Activated gamma-delta T cell (primary cell): Measurements from ENCODE around the gene MIS18BP1.
"Not testable (repeated sequence)": the region's sequence is repeated elsewhere in the genome, so short reads cannot be mapped to it uniquely, and the experiment has no call there.

ENCODE experiments used
- DNase-seq: peaks from one replicate; lab custom pipeline; 2025; lab: John Stamatoyannopoulos, UW

MIS18BP1 gene

GRCh38 chr14:45246151-45246550 lies 6.9 kb downstream of the MIS18BP1 start:
- no peak for DNase-seq

DNA sequence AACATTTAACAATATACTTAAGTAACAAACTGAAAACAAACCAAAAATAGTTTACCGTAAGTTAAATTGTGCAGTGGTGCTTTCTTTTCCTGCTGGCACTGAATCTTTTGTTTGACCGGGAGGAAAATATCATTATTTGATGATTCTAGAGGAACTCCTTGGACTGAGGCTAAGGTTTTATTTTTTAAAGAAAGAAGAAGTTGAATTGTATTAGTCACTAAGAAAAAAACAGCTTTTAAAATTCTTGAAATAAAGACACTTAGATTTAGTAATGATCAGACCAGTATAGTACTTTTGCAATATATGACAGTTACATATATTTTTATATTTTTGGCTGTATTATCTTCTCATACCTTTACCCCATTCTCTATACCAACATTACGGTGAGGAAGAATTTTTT lies 10.3 kb downstream of the MIS18BP1 start:
- DNase-seq = no peak

- no peak for DNase-seq
These were observed 14.0 kb downstream of the MIS18BP1 start for GRCh38 chr14:45238988-45239387.

DNA sequence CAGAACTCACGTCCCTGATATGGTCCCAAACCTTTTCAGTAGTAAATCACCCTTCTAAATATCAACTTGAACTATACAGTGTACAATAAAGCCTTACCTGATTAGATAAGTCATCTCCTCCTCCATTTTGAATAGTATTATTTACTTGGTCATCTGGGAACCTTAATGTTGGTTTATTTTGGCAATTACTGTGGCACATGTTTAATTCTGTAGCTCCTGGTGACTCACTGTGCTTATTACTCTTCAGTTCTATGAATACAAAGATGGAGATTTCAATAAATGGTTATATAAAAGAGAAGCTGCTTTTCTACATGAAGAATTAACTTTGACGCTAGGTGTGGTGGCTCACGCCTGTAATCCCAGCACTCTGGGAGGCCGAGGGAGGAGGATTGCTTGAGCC lies 25.4 kb downstream of the MIS18BP1 start:
- no peak for DNase-seq

DNA sequence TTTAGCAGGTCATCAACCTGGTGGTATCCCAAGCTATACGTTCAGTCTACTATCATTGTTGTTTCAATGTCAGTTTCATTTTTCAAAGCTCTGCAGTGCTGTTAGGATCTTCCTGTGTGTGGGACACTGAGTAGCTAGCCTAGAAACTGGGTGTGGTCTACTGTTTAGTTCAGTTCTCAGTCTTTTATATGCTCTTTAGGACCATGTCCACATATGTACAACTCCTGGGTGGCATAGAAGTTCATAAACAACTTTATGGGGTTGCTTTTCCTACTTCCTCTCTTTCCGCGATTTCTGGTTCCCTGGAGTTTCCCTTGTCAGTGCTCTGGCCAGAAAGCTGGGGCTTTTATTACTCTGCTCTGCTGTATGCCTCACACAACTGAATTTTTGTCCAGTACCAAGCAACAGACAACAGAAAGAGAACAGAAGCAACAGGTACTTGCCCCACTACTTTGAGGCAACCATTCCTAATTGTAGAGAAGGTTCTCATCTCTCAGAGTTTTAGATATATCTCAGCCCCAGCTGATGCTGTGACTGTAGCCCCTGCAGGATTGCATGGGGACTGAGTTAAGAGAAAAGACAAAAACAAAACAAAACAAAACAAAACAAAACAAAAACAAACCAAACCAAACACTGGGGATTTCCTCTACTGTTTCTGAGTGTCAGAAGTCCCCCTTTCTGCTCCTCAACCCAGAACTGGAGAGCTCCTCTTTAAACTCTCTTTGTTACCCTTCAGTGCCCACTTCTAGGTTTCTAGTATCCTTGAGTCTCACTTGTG lies 30.3 kb downstream of the MIS18BP1 start:
- DNase-seq = no peak

DNA sequence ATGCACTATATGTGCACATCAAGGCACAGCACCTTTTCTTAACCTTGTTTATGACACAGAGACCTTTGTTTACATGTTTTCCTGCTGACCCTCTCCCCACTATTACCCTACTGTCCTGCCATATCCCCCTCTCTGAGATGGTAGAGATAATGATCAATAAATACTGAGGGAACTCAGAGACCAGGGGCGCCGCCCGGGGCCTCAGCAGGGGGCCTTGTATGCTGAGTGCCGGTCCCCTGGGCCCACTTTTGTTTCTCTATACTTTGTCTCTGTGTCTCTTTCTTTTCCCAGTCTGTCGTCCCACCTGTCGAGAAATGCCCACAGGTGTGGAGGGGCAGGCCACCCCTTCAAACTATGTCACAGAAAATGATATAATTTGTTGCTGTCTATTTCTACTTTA lies 38.7 kb downstream of the MIS18BP1 start:
- DNase-seq = not testable (repeated sequence)

DNA sequence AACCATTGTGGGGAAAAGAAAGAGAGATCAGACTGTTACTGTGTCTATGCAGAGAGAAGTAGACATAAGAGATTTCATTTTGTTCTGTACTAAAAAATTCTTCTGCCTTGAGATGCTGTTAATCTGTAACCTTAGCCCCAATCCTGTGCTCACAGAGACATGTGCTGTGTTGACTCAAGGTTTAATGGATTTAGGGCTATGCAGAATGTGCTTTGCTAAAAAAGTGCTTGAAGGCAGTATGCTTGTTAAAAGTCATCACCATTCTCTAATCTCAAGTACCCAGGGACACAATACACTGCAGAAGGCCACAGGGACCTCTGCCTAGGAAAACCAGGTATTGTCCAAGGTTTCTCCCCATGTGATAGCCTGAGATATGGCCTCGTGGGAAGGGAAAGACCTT lies 39.3 kb downstream of the MIS18BP1 start:
- not testable (repeated sequence) for DNase-seq

- no peak for DNase-seq
These were observed 40.8 kb downstream of the MIS18BP1 start for GRCh38 chr14:45212231-45212630.

GRCh38 chr14:45211295-45211694 lies 41.7 kb downstream of the MIS18BP1 start:
- DNase-seq = no peak

- DNase-seq = no peak
These were observed 42.8 kb downstream of the MIS18BP1 start for GRCh38 chr14:45210159-45210558.

DNA sequence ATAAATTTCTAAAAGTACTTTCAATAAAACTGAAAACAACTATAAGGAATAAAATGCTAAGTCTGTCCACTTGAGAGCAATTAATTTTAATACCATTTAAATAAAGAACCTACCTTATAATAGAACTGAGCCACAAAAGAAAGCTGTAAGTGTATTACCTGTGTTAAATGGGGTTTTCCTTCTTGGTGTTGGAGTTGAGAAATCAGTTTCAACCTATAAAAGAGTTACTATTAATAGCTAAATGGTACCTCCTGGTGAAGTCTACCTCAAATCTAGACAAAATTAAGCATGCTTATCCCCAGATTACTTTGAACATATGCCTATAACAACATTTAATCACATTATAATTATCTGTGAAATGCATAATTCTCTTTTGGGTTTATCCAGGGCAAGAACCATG lies 48.8 kb downstream of the MIS18BP1 start:
- no peak for DNase-seq

GRCh38 chr14:45201905-45202304 lies 51.1 kb downstream of the MIS18BP1 start:
- DNase-seq = no peak

GRCh38 chr14:45199230-45199629 lies 53.8 kb downstream of the MIS18BP1 start:
- no peak for DNase-seq

DNA sequence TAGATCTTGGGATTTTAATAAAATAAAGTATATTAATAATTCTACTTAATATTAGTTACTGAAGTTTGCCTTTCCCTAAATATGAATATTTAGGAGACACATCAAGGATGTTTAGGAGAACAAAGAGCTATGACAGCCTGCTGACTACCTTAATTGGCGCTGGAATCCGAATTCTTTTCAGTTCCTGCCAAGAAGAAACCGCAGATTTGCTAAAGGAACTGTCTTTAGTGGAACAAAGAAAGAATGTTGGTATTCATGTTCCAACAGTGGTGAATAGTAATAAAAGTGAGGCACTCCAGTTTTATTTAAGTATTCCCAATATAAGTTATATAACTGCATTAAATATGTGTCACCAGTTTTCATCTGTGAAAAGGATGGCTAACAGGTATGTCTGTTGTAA lies 54.5 kb downstream of the MIS18BP1 start:
- no peak for DNase-seq

DNA sequence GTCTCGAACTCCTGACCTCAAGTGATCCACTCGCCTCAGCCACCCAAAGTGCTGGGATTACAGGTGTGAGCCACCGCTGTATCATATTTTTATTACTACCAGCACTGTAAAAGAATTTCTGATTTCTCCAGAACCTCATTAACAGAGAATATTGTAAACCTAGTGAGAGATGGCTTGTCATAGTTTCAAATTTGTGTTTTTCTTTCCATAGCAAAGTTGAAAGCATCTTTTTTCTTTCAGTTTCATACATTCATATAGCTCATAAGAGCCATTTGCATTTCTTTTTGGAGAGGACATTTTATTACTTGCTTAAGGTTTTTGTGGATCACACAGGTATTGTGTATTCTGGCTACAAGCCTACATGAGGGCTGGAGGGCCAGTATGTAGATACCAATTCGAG lies 58.0 kb downstream of the MIS18BP1 start:
- DNase-seq = no peak

DNA sequence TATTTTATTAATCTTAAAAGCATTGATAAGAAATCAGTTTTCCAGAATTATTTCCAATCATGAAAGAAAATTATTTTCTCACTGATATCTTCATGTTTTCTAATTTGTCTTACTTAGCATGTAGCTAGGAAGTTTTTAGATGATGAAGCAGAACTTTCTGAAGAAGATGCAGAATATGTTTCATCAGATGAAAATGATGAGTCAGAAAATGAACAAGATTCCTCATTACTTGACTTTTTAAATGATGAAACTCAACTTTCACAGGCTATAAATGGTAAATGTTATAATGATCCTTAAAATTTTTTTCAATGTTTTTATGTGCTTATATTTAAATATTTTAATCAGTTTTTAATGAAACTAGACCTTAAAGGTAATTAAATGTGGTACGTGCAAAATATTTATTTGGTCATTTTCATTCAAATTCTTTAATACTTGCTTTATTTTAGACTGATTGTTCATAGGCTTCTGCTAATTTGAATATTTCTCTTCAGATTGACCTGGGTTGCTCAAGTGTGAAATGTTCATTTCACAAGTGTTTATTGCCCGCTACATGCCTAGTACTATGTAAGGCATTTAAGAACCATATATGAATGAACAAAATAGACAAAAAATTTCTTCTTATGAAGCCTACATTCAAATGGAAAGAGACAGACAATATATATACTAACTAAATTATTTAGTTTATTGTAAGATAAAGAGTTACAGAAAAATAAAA lies 67.7 kb downstream of the MIS18BP1 start:
- no peak for DNase-seq

- no peak for DNase-seq
These were observed 71.2 kb downstream of the MIS18BP1 start for GRCh38 chr14:45181806-45182205.

DNA sequence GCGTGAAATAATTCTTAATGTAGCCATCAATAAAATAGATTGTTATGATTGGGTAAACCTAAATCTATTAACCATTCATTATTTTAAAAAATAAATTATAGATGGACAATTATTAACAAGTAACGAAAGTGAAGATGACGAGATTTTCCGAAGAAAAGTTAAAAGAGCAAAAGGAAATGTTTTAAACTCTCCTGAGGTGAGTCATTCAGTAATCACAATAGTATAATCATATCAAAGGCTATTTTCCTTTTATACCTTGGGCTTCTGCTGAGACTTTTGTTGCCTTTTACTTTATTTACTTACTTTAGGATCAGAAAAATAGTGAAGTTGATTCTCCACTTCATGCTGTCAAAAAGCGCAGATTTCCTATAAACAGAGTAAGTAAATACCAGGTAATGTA lies 71.7 kb downstream of the MIS18BP1 start:
- no peak for DNase-seq

DNA sequence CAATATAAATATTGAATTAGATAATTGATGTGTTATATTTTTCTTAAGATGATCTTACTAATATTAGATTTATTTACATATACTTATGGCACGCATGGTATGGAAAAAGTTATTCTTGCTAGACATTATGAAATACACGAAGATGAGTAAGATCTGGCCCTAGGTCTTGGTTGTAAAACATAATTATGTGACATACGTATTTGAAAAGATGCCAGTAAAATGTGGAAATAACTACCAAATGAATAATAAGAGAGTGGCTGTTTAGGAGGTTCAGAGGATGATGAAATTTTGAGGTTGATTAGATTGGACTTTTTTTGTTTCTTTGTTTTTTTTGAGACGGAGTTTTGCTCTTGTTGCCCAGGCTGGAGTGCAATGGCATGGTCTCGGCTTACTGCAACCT lies 75.9 kb downstream of the MIS18BP1 start:
- no peak for DNase-seq

GRCh38 chr14:45169906-45170305 lies 83.1 kb downstream of the MIS18BP1 start:
- DNase-seq = no peak

DNA sequence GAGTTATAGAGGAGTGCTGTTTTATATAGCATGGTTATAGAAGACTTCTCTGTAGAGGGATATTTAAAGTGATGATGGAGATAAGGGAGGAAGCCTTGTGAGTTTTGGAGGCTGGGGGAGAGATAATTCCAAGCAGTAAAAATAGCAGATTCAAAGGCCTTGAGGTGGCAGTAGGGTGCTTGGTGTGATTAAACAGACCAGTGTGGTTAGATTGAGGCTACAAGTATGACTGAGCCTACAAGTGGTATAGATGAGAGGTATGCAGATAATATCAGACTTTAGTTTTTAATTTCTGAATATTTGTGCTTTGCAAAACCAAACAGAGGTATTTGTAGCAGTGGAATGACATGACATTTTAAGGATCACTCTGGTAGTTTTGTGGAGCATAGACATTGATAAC lies 96.9 kb downstream of the MIS18BP1 start:
- DNase-seq = no peak
